Neuron (in vitro differentiated cells): ENCODE data around the gene RASD2.

ENCODE experiments used
- H2AFZ ChIP-seq: one replicate; pipeline ENCODE4 v1.6.1; 2013; ENCODE audit warnings: low read depth, mild to moderate bottlenecking, inconsistent platforms, low read length, moderate library complexity
- H3K27me3 ChIP-seq: one replicate; pipeline ENCODE4 v1.6.1; 2013; ENCODE audit warnings: low read length; ENCODE audit not compliant: insufficient read depth
- H3K36me3 ChIP-seq: one replicate; pipeline ENCODE4 v1.6.1; 2013; ENCODE audit warnings: low read length; ENCODE audit not compliant: insufficient read depth
- H3K4me1 ChIP-seq: one replicate; pipeline ENCODE4 v1.6.1; 2013; ENCODE audit warnings: low read length; ENCODE audit not compliant: insufficient read depth
- H3K4me3 ChIP-seq: 2 replicates; pipeline ENCODE4 v1.5.1; 2013; ENCODE audit warnings: mild to moderate bottlenecking, low read length, moderate library complexity
- H3K9me3 ChIP-seq: one replicate; pipeline ENCODE4 v1.6.1; 2013; ENCODE audit warnings: low read length

Gene RASD2

GRCh38 chr22:35523167-35523947 is 17.3 kb upstream of the RASD2 start:
- no peak overlapping the region for H3K4me3 ChIP-seq
- peaks cover 13% of the 10 kb centered on the region for H3K27me3 ChIP-seq
- no peak overlapping the region for H2AFZ ChIP-seq
- H3K4me1 ChIP-seq = no peaks in the 10 kb centered on the region
- no peaks in the 10 kb centered on the region for H3K36me3 ChIP-seq
- H3K9me3 ChIP-seq = no peaks in the 10 kb centered on the region

GRCh38 chr22:35524966-35525686 is 15.5 kb upstream of the RASD2 start:
- H3K36me3 ChIP-seq = no peaks in the 10 kb centered on the region
- no peak overlapping the region for H3K4me3 ChIP-seq
- H3K27me3 ChIP-seq = peaks cover 9% of the 10 kb centered on the region
- H2AFZ ChIP-seq = no peak overlapping the region
- H3K4me1 ChIP-seq = no peaks in the 10 kb centered on the region
- H3K9me3 ChIP-seq = no peaks in the 10 kb centered on the region

GRCh38 chr22:35525687-35526332 is 14.8 kb upstream of the RASD2 start:
- Histone ChIP-seq H3K9me3 (no peaks in the 10 kb centered on the region), H2AFZ (no peak overlapping the region), H3K4me3 (no peak overlapping the region), H3K27me3 (peaks cover 5% of the 10 kb centered on the region), H3K36me3 (no peaks in the 10 kb centered on the region), H3K4me1 (no peaks in the 10 kb centered on the region)

- Histone ChIP-seq H3K9me3 (no peaks in the 10 kb centered on the region), H3K4me1 (no peaks in the 10 kb centered on the region), H3K27me3 (peaks cover 5% of the 10 kb centered on the region)
Observed at GRCh38 chr22:35526333-35526979, 14.2 kb upstream of the RASD2 start.

GRCh38 chr22:35528927-35529326 is 11.7 kb upstream of the RASD2 start:
- Histone ChIP-seq H3K4me1 (no peaks in the 10 kb centered on the region), H3K4me3 (no peak overlapping the region), H3K9me3 (no peaks in the 10 kb centered on the region), H2AFZ (no peak overlapping the region), H3K36me3 (no peaks in the 10 kb centered on the region), H3K27me3 (no peaks in the 10 kb centered on the region)

More at GRCh38 chr22:35526333-35526979, 14.2 kb upstream of the RASD2 start:
- H3K4me3 ChIP-seq = no peak overlapping the region
- H3K36me3 ChIP-seq = no peaks in the 10 kb centered on the region
- no peak overlapping the region for H2AFZ ChIP-seq

- H3K9me3 ChIP-seq = no peaks in the 10 kb centered on the region
- H3K36me3 ChIP-seq = no peaks in the 10 kb centered on the region
- no peaks in the 10 kb centered on the region for H3K4me1 ChIP-seq
- no peaks in the 10 kb centered on the region for H3K27me3 ChIP-seq
- no peak overlapping the region for H2AFZ ChIP-seq
- no peak overlapping the region for H3K4me3 ChIP-seq
Observed at GRCh38 chr22:35530700-35531099, 9.9 kb upstream of the RASD2 start.

- Histone ChIP-seq H3K4me3 (no peak overlapping the region), H3K9me3 (no peaks in the 10 kb centered on the region), H3K4me1 (no peaks in the 10 kb centered on the region), H2AFZ (no peak overlapping the region), H3K27me3 (no peaks in the 10 kb centered on the region), H3K36me3 (no peaks in the 10 kb centered on the region)
Observed at GRCh38 chr22:35531202-35531601, 9.4 kb upstream of the RASD2 start.

- Histone ChIP-seq H2AFZ (no peak overlapping the region), H3K4me3 (no peak overlapping the region), H3K27me3 (no peaks in the 10 kb centered on the region), H3K36me3 (no peaks in the 10 kb centered on the region), H3K9me3 (no peaks in the 10 kb centered on the region), H3K4me1 (no peaks in the 10 kb centered on the region)
Observed at GRCh38 chr22:35531676-35532075, 9.0 kb upstream of the RASD2 start.

- H2AFZ ChIP-seq = no peak overlapping the region
- no peak overlapping the region for H3K4me3 ChIP-seq
- no peaks in the 10 kb centered on the region for H3K9me3 ChIP-seq
- H3K36me3 ChIP-seq = no peaks in the 10 kb centered on the region
- no peaks in the 10 kb centered on the region for H3K27me3 ChIP-seq
- no peaks in the 10 kb centered on the region for H3K4me1 ChIP-seq
Observed at GRCh38 chr22:35533365-35534029, 7.1 kb upstream of the RASD2 start.

GRCh38 chr22:35534091-35534490 is 6.5 kb upstream of the RASD2 start:
- Histone ChIP-seq H3K9me3 (no peaks in the 10 kb centered on the region), H3K4me1 (no peaks in the 10 kb centered on the region), H3K4me3 (no peak overlapping the region)

GRCh38 chr22:35537232-35537631 is 3.4 kb upstream of the RASD2 start:
- peaks cover 31% of the 10 kb centered on the region for H3K27me3 ChIP-seq
- no peaks in the 10 kb centered on the region for H3K9me3 ChIP-seq
- H2AFZ ChIP-seq = no peak overlapping the region
- H3K36me3 ChIP-seq = no peaks in the 10 kb centered on the region
- H3K4me1 ChIP-seq = peaks cover 7% of the 10 kb centered on the region
- no peak overlapping the region for H3K4me3 ChIP-seq

More at GRCh38 chr22:35534091-35534490, 6.5 kb upstream of the RASD2 start:
- no peaks in the 10 kb centered on the region for H3K36me3 ChIP-seq
- H2AFZ ChIP-seq = no peak overlapping the region
- H3K27me3 ChIP-seq = peaks cover 5% of the 10 kb centered on the region

- Histone ChIP-seq H3K27me3 (peaks cover 47% of the 10 kb centered on the region), H3K36me3 (no peaks in the 10 kb centered on the region), H3K4me3 (no peak overlapping the region)
Observed at GRCh38 chr22:35538801-35539321, 1.8 kb upstream of the RASD2 start.

More at GRCh38 chr22:35538801-35539321, 1.8 kb upstream of the RASD2 start:
- H3K9me3 ChIP-seq = no peaks in the 10 kb centered on the region
- H3K4me1 ChIP-seq = peaks cover 7% of the 10 kb centered on the region
- no peak overlapping the region for H2AFZ ChIP-seq
